ENCODE results near the gene STX2.
"Not testable (repeated sequence)": the region's sequence is repeated elsewhere in the genome, so short reads cannot be mapped to it uniquely, and the experiment has no call there.

Gene STX2

GRCh38 chr12:130761537-130762318, 77.3 kb downstream of the STX2 start:
- no peak for DNase-seq

- no peak for DNase-seq
Measured at GRCh38 chr12:130754234-130754901, 84.7 kb downstream of the STX2 start.

- DNase-seq = no peak
Measured at GRCh38 chr12:130752692-130753230, 86.3 kb downstream of the STX2 start.

GRCh38 chr12:130752037-130752436, 87.0 kb downstream of the STX2 start:
- DNase-seq = not testable (repeated sequence)

GRCh38 chr12:130748786-130749185, 90.3 kb downstream of the STX2 start:
- no peak for DNase-seq

- peak; percentile 5 for DNase-seq
Measured at GRCh38 chr12:130747867-130748740, 90.9 kb downstream of the STX2 start.

GRCh38 chr12:130746546-130746945, 92.5 kb downstream of the STX2 start:
- DNase-seq = no peak

GRCh38 chr12:130745921-130746320, 93.1 kb downstream of the STX2 start:
- DNase-seq = no peak

- DNase-seq = no peak
Measured at GRCh38 chr12:130744274-130744673, 94.8 kb downstream of the STX2 start.

- DNase-seq = no peak
Measured at GRCh38 chr12:130743606-130744005, 95.4 kb downstream of the STX2 start.

GRCh38 chr12:130743176-130743575, 95.9 kb downstream of the STX2 start:
- no peak for DNase-seq

- no peak for DNase-seq
Measured at GRCh38 chr12:130742716-130743115, 96.3 kb downstream of the STX2 start.

GRCh38 chr12:130742112-130742511, 96.9 kb downstream of the STX2 start:
- DNase-seq = no peak
